Right ventricle myocardium inferior (tissue), 1 donor: Measurements from ENCODE around the gene GABPB2. TPM values are rescaled to one million over a fixed set of nuclear protein-coding genes. Genes with fewer than 3 reads are reported as not detected.

Experiments used
- total RNA-seq: library from RNA; stranded (reverse); fragmentation: NEBNext Ultra II Directional; extraction: Animal tissue kit (Norgen Biotek cat#: 25700); gene quantifications from one replicate; pipeline ENCODE4 v1.2.1, GENCODE V29; 2021
- donor health status: DM: no; HTN: yes; CAD: no; lungs with severe emphysema.

The GABPB2 gene
- total RNA-seq, 1 donor from 2014 or later = 8.4 TPM

Other genes starting within 250 kb of the GABPB2 start
- 28.9 TPM for gene ARNT, start 194.2 kb upstream of the GABPB2 start, total RNA-seq
- not detected for gene CTXND2, start 183.6 kb upstream of the GABPB2 start, total RNA-seq
- 16.2 TPM for gene SETDB1, start 144.4 kb upstream of the GABPB2 start, total RNA-seq
- gene CERS2, start 95.9 kb upstream of the GABPB2 start, total RNA-seq = 92.6 TPM
- gene ANXA9, start 88.5 kb upstream of the GABPB2 start, total RNA-seq = not detected
- gene MINDY1, start 63.9 kb upstream of the GABPB2 start, total RNA-seq = 38.5 TPM
- 42.1 TPM for gene PRUNE1, start 62.3 kb upstream of the GABPB2 start, total RNA-seq
- 0.30 TPM for gene BNIPL, start 34.2 kb upstream of the GABPB2 start, total RNA-seq
- gene C1orf56, start 23.0 kb upstream of the GABPB2 start, total RNA-seq = 6.6 TPM
- 28.0 TPM for gene CDC42SE1, start 11.1 kb upstream of the GABPB2 start, total RNA-seq
- gene MLLT11, start 10.4 kb upstream of the GABPB2 start, total RNA-seq = 4.9 TPM
- 57.6 TPM for gene SEMA6C, start 75.9 kb downstream of the GABPB2 start, total RNA-seq
- gene TNFAIP8L2, start 85.9 kb downstream of the GABPB2 start, total RNA-seq = 2.6 TPM
- gene LYSMD1, start 95.1 kb downstream of the GABPB2 start, total RNA-seq = 12.3 TPM
- gene SCNM1, start 95.4 kb downstream of the GABPB2 start, total RNA-seq = 16.6 TPM
- not detected for gene TMOD4, start 105.2 kb downstream of the GABPB2 start, total RNA-seq
- 47.1 TPM for gene VPS72, start 119.4 kb downstream of the GABPB2 start, total RNA-seq
- gene PIP5K1A, start 127.8 kb downstream of the GABPB2 start, total RNA-seq = 34.8 TPM
- gene PSMD4, start 184.0 kb downstream of the GABPB2 start, total RNA-seq = 164 TPM
- gene ZNF687, start 211.5 kb downstream of the GABPB2 start, total RNA-seq = 10.8 TPM